AG04450 (cell line): Measurements from ENCODE around the gene IL1B. TPM values are rescaled to one million over a fixed set of nuclear protein-coding genes. Genes with fewer than 3 reads are reported as not detected.

Experiments
- CTCF ChIA-PET: fragments of 300-600, 350-600 bp; formaldehyde crosslinking; extraction: SDS; loops from one replicate; lab custom pipeline; 2022; ENCODE audit warnings: antibody characterized with exemption, inconsistent platforms; lab: Charles Lee
- POLR2A ChIA-PET: fragments of 350-600 bp; formaldehyde crosslinking; extraction: SDS; loops from one replicate; lab custom pipeline; 2021; ENCODE audit warnings: antibody characterized with exemption, inconsistent platforms; lab: Yijun Ruan, JAX
- DNase-seq: peaks from one replicate; pipeline ENCODE4 v3.0.0-alpha.2; 2011; ENCODE audit warnings: low read depth, low spot score
- H3K27ac ChIP-seq: one replicate; pipeline ENCODE4 v1.5.1; 2012; ENCODE audit warnings: low read depth, low read length, control low read depth
- H3K27me3 ChIP-seq: one replicate; pipeline ENCODE4 v1.6.0; 2012; ENCODE audit warnings: low read length; ENCODE audit not compliant: control insufficient read depth, insufficient read depth
- H3K4me3 ChIP-seq: 2 replicates; pipeline ENCODE4 v1.5.1; 2011; ENCODE audit warnings: mild to moderate bottlenecking, low read depth, low read length, control low read depth
- H3K9me3 ChIP-seq: 2 replicates; pipeline ENCODE4 v1.5.1; 2012; ENCODE audit warnings: low read length; ENCODE audit not compliant: control insufficient read depth, insufficient read depth
- CTCF ChIP-seq: IDR thresholded peaks from 2 replicates; pipeline ENCODE4 v1.5.1; 2011; ENCODE audit warnings: low read depth, low read length, control low read depth, inconsistent platforms
- polyA plus RNA-seq: library from polyadenylated mRNA; depleted of rRNA; stranded (reverse); fragments of >200 nt; gene quantifications from 2 replicates; pipeline ENCODE4 v1.2.3, GENCODE V29; 2011

Gene IL1B
- polyA plus RNA-seq, 1 experiment = 2.3 TPM

- Histone ChIP-seq H3K27me3 (no peaks in the 10 kb centered on the region), H3K27ac (no peak overlapping the region), H3K4me3 (no peak overlapping the region), H3K9me3 (peaks cover 3% of the 10 kb centered on the region; the same call in 1 of the 2 replicates)
- ChIA-PET POLR2A (no interaction called here), CTCF (no interaction called here)
- no peak for DNase-seq
- TF ChIP-seq CTCF = no peak
These were observed 40.8 kb upstream of the IL1B start for GRCh38 chr2:112877423-112877822.

- CTCF ChIA-PET = no interaction called here
- no peak for TF ChIP-seq CTCF
- no peaks in the 10 kb centered on the region for H3K27me3 ChIP-seq
- no peak for DNase-seq
- peaks cover 3% of the 10 kb centered on the region; the same call in 1 of the 2 replicates for H3K9me3 ChIP-seq
- POLR2A ChIA-PET = no interaction called here
- H3K4me3 ChIP-seq = no peak overlapping the region
- H3K27ac ChIP-seq = no peak overlapping the region
These were observed 40.4 kb upstream of the IL1B start for GRCh38 chr2:112876971-112877361.

GRCh38 chr2:112876257-112876970 lies 39.8 kb upstream of the IL1B start:
- no peak overlapping the region for H3K4me3 ChIP-seq
- CTCF ChIA-PET = no interaction called here
- H3K27ac ChIP-seq = no peak overlapping the region
- no peak for DNase-seq
- peaks cover 3% of the 10 kb centered on the region; the same call in 1 of the 2 replicates for H3K9me3 ChIP-seq
- no peaks in the 10 kb centered on the region for H3K27me3 ChIP-seq
- no peak for TF ChIP-seq CTCF
- POLR2A ChIA-PET = no interaction called here

- Histone ChIP-seq H3K4me3 (no peak overlapping the region), H3K9me3 (no peaks in the 10 kb centered on the region; the same call in 1 of the 2 replicates), H3K27ac (no peak overlapping the region), H3K27me3 (no peaks in the 10 kb centered on the region)
- no peak for TF ChIP-seq CTCF
- POLR2A ChIA-PET = interaction anchor here (1.0 kb wide), 1 partner anchor 9 kb away, joined by 3 read pairs; no protein-coding TSS in a partner anchor
- no peak for DNase-seq
- CTCF ChIA-PET = interaction anchor here (1.0 kb wide), 1 partner anchor 70 kb away, joined by 7 read pairs; no protein-coding TSS in a partner anchor
These were observed 34.6 kb upstream of the IL1B start for GRCh38 chr2:112870841-112871835.
